NCI-H82 treated with DMSO at 0.1 percent for 48 hours (cell line): ENCODE data around the gene MXI1.

Source experiments
- DNase-seq: peaks from one replicate; lab custom pipeline; 2025; ENCODE audit not compliant: unreplicated experiment; lab: John Stamatoyannopoulos, UW

MXI1 gene

GRCh38 chr10:110215286-110216170 is 8.1 kb downstream of the MXI1 start:
- no peak for DNase-seq

GRCh38 chr10:110216240-110216639 is 8.8 kb downstream of the MXI1 start:
- DNase-seq = no peak

GRCh38 chr10:110216942-110217661 is 9.7 kb downstream of the MXI1 start:
- no peak for DNase-seq

GRCh38 chr10:110217662-110218008 is 10.2 kb downstream of the MXI1 start:
- no peak for DNase-seq

GRCh38 chr10:110218632-110219031 is 11.2 kb downstream of the MXI1 start:
- DNase-seq = no peak

GRCh38 chr10:110219884-110220283 is 12.5 kb downstream of the MXI1 start:
- DNase-seq = no peak

- no peak for DNase-seq
Measured at GRCh38 chr10:110220398-110220797, 13.0 kb downstream of the MXI1 start.

- DNase-seq = no peak
Measured at GRCh38 chr10:110221044-110221720, 13.8 kb downstream of the MXI1 start.

GRCh38 chr10:110221721-110222261 is 14.4 kb downstream of the MXI1 start:
- no peak for DNase-seq

GRCh38 chr10:110222641-110223297 is 15.4 kb downstream of the MXI1 start:
- DNase-seq = no peak

- DNase-seq = no peak
Measured at GRCh38 chr10:110223298-110223925, 16.0 kb downstream of the MXI1 start.

- DNase-seq = no peak
Measured at GRCh38 chr10:110224992-110225391, 17.6 kb downstream of the MXI1 start.

GRCh38 chr10:110225441-110225755 is 18.0 kb downstream of the MXI1 start:
- DNase-seq = no peak

- DNase-seq = peak; percentile 85
Measured at GRCh38 chr10:110225756-110226542, 18.5 kb downstream of the MXI1 start.

- DNase-seq = peak; percentile 38
Measured at GRCh38 chr10:110226543-110226925, 19.1 kb downstream of the MXI1 start.

- no peak for DNase-seq
Measured at GRCh38 chr10:110226926-110227641, 19.7 kb downstream of the MXI1 start.

GRCh38 chr10:110228066-110228465 is 20.7 kb downstream of the MXI1 start:
- DNase-seq = no peak

- no peak for DNase-seq
Measured at GRCh38 chr10:110229155-110229554, 21.8 kb downstream of the MXI1 start.

GRCh38 chr10:110233846-110234245 is 26.4 kb downstream of the MXI1 start:
- DNase-seq = no peak
